Transverse colon (tissue), 4 donors: ENCODE measurements around the gene SNPH.

Experiments
- CTCF ChIP-seq, 5 experiments: fragments of 200-600 bp in 3 of 5; fragments of 450-650 bp in 2 of 5; sonication (generic) in 3 of 5; IDR thresholded peaks; 1 replicate in 2 of 5; 2 replicates in 3 of 5; pipeline ENCODE4 v1.5.1; 2016 to 2017; ENCODE audit warnings: antibody characterized with exemption in 5 of 5, inconsistent platforms in 3 of 5, mild to moderate bottlenecking in 2 of 5, moderate library complexity in 1 of 5
- EP300 ChIP-seq: sonication (generic); formaldehyde crosslinking; IDR thresholded peaks from one replicate; pipeline ENCODE4 v1.6.1; 2017; ENCODE audit warnings: antibody characterized with exemption, low read depth
- POLR2A ChIP-seq: fragments of 450-650 bp; IDR thresholded peaks from one replicate; pipeline ENCODE4 v1.6.1; 2016; ENCODE audit warnings: antibody characterized with exemption, mild to moderate bottlenecking, moderate library complexity
- POLR2AphosphoS5 ChIP-seq, 3 donors: sonication (generic); formaldehyde crosslinking; IDR thresholded peaks; one replicate each; pipeline ENCODE4 v1.6.1; 2016; ENCODE audit warnings: antibody characterized with exemption in 3 of 3

- TF ChIP-seq POLR2A (no peak), CTCF (IDR thresholded peaks at IDR 0.05) (no peak), EP300 (no peak), POLR2AphosphoS5 (IDR thresholded peaks at IDR 0.05) (no peak)
Measured at GRCh38 chr20:1310071-1310470, 44.0 kb downstream of the SNPH start.
